ENCODE results near the gene KREMEN2.

DNA sequence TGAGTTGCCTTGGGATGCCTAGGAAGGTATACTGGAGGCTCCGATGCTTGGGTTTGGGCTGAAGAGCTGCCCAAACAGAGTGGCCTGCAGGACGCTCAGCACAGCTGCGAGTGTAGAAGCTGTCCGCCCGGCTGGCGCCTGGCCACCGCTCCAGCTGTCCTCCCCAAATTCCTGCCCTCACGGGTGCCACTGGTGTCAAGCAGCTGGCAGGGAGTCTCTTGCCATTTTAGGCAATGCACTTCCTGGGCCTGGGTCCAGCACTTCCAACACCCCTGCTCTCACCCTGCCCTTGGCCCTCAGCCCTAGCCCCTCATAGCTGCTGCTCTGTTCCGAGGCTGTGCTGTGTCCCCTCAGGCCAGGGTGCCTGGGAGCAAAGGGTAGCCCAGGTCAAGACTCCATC lies 21.4 kb downstream of the KREMEN2 start:
- TF ChIP-seq ETV6 (CRISPR knock-in tag; IDR thresholded peaks at IDR 0.05), result no peak
- TF ChIP-seq, protein P1, sequence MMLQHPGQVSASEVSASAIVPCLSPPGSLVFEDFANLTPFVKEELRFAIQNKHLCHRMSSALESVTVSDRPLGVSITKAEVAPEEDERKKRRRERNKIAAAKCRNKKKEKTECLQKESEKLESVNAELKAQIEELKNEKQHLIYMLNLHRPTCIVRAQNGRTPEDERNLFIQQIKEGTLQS (CRISPR knock-in tag; conservative IDR thresholded peaks at IDR 0.05), result no peak
- TF ChIP-seq IRF2 (CRISPR knock-in tag; IDR thresholded peaks at IDR 0.05; ENCODE audit: borderline replicate concordance, low read depth), result no peak
- TF ChIP-seq ELF4 (CRISPR knock-in tag; IDR thresholded peaks at IDR 0.05; ENCODE audit: low read depth), result no peak
- TF ChIP-seq, protein P2, sequence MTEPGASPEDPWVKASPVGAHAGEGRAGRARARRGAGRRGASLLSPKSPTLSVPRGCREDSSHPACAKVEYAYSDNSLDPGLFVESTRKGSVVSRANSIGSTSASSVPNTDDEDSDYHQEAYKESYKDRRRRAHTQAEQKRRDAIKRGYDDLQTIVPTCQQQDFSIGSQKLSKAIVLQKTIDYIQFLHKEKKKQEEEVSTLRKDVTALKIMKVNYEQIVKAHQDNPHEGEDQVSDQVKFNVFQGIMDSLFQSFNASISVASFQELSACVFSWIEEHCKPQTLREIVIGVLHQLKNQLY (CRISPR knock-in tag; IDR thresholded peaks at IDR 0.05), result no peak
- TF ChIP-seq, protein P3, sequence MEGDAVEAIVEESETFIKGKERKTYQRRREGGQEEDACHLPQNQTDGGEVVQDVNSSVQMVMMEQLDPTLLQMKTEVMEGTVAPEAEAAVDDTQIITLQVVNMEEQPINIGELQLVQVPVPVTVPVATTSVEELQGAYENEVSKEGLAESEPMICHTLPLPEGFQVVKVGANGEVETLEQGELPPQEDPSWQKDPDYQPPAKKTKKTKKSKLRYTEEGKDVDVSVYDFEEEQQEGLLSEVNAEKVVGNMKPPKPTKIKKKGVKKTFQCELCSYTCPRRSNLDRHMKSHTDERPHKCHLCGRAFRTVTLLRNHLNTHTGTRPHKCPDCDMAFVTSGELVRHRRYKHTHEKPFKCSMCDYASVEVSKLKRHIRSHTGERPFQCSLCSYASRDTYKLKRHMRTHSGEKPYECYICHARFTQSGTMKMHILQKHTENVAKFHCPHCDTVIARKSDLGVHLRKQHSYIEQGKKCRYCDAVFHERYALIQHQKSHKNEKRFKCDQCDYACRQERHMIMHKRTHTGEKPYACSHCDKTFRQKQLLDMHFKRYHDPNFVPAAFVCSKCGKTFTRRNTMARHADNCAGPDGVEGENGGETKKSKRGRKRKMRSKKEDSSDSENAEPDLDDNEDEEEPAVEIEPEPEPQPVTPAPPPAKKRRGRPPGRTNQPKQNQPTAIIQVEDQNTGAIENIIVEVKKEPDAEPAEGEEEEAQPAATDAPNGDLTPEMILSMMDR (IDR thresholded peaks at IDR 0.05), result no peak
- no peak for TF ChIP-seq EMX1 (CRISPR knock-in tag; IDR thresholded peaks at IDR 0.05)
- TF ChIP-seq, protein P4, sequence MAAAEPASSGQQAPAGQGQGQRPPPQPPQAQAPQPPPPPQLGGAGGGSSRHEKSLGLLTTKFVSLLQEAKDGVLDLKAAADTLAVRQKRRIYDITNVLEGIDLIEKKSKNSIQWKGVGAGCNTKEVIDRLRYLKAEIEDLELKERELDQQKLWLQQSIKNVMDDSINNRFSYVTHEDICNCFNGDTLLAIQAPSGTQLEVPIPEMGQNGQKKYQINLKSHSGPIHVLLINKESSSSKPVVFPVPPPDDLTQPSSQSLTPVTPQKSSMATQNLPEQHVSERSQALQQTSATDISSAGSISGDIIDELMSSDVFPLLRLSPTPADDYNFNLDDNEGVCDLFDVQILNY (CRISPR knock-in tag; IDR thresholded peaks at IDR 0.05), result no peak
- TF ChIP-seq SMAD3 (CRISPR knock-in tag; IDR thresholded peaks at IDR 0.05; ENCODE audit: borderline replicate concordance), result no peak
